Measurements from ENCODE around the gene RAB10.
"Not testable (repeated sequence)": the region's sequence is repeated elsewhere in the genome, so short reads cannot be mapped to it uniquely, and the experiment has no call there.

RAB10 gene

DNA sequence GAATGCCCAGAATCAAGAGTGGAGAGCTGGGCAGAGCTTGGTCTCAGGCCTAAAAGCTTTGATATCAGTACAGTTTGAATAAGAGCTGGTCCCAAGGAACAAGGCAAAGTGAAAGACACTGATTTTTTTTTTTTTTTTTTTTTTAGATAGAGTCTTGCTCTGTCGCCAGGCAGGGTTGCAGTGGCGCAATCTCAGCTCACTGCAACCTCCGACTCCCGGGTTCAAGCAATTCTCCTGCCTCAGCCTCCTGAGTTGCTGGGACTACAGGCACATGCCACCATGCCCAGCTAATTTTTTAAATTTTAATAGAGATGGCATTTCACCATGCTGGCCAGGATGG, 17.2 kb upstream of the RAB10 start:
- DNase-seq, result not testable (repeated sequence)

DNA sequence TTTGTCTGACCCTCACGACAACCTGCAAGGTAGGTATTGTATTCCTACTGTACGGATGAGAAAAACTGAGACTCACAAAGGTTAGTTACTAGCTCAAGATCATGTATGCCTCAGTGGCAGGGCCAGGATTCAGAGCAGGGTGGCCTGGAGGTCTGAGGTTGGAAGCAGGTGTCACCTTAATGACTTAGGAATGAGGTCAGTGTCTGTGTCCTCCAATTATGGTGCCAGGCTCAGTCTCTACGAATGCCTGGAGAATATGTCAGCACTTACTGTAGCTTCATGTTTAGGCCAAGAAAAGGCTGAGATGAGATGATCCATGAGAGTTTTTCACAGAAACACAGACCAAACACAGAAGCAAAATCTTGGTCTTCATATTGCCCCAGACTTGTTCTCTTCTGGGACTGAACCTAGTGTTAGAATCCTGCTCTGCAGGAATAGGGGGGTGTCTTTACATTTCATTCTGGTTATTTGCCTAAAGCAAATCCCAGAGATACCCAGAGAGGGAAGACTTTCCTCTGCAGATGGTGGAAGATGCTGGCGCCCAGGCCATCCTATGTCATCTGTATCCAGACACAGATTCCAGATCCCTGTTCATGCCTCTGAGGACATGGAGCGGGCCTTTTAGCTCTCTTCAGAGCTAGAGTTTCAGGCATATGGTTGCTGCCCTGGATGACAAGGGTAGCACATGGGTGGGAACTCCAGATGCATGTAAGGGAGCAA, 16.3 kb upstream of the RAB10 start:
- no peak for DNase-seq

DNA sequence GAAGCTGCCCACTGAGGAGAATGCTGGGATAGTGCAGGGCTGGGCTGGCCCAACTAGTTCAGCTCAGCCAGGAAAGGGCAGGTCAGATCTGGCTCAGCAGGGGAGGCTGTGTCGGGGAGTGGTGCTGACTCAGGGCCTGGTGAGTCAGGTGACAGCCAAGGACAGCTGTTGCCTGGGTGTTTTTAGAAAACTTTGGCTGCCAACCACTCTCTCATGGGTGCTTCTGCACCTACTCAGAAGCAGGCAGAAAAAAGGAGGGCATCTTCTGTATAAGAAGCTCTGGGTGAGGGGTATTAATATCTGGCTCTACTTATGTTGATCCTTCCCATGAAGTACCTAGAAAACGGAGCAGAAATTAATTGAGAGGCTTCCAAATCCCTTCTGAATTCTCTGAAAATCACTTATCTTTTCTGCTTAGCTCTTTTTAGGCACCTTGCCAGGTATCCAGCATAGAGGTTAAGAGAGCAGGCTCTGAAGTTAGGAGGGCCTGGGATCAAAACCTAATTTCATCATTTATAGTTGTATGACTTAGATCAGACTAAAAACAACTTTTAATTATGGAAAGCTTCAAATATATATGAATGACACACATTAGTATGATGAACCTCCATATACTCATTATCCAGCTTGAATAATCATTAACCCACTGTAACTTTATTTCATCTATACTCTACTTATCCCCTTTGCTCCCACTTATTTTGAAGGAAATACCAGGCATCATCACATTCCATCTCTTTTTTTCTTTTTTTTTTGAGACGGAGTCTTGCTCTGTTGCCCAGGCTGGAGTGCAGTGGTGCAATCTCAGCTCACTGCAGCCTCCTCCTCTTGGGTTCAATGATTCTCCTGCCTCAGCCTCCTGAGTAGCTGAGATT, 15.5 kb upstream of the RAB10 start:
- DNase-seq, result peak; percentile 30

DNA sequence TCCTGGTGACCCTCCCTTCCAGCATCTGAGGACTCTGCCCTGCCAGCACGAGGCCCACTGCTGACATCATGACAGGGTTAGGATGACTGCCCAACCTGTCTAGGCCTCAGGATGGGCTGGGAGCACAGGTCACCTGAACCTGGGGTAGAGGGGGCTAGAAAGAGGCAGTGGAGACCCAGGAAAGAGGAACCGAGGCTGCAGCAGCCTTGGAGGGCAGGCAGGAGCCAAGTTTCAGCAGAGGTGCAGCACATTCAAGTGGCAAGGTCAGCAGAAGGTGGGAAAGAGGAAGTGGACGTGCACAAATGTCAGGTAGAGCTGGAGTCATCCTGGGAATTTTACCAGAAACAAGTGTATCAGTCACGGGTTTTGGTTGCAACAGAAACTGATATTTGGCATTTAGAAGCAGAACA, 13.6 kb upstream of the RAB10 start:
- no peak for DNase-seq

- no peak for DNase-seq
Measured at GRCh38 chr2:26024260-26024659, 9.6 kb upstream of the RAB10 start.

DNA sequence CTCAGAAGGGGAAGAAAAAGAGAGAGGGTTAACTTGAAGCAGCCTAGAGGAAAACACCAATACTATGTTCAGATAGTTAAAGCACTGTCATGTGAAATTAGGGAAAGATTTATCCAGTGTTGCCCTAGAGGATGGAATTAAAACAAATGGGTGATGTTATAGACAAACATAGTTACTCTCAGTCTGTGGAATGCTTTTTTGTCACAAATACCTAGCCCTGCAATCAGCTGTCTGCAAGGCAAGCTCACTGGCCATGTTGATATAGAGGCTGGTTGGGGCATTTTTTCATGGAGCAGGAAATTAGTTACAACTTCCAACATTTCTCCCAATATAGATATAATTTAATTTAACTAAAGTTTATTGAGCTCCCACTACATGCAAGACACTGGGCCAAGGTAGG, 8.4 kb upstream of the RAB10 start:
- no peak for DNase-seq

DNA sequence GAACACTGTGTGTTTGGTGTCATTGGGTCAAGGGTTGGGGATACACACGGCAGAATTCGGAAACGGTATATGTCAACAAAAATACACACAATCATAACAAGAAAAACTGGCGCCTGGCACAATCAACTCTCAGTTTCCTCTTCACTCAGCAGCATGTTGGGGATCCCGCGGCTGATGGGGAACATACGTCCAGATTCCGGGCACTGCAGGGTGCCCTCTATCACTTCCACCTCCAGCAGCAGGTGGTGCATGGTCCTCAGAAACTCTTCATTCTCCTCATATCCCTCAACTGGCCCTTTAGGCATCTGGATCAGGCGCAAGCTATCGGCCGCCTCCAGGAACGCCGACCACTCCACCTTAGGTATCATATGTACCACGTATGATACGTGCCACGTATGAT, 5.8 kb upstream of the RAB10 start:
- DNase-seq, result not testable (repeated sequence)

GRCh38 chr2:26032586-26033269, 1.2 kb upstream of the RAB10 start:
- not testable (repeated sequence) for DNase-seq

GRCh38 chr2:26033270-26033817, 540 bp upstream of the RAB10 start:
- peak; percentile 89 for DNase-seq

- no peak for DNase-seq
Measured at GRCh38 chr2:26034637-26034992, 731 bp downstream of the RAB10 start.

GRCh38 chr2:26035090-26035743, 1.3 kb downstream of the RAB10 start:
- DNase-seq, result no peak

GRCh38 chr2:26039603-26040323, 5.9 kb downstream of the RAB10 start:
- no peak for DNase-seq

- DNase-seq, result no peak
Measured at GRCh38 chr2:26043109-26043508, 9.2 kb downstream of the RAB10 start.

DNA sequence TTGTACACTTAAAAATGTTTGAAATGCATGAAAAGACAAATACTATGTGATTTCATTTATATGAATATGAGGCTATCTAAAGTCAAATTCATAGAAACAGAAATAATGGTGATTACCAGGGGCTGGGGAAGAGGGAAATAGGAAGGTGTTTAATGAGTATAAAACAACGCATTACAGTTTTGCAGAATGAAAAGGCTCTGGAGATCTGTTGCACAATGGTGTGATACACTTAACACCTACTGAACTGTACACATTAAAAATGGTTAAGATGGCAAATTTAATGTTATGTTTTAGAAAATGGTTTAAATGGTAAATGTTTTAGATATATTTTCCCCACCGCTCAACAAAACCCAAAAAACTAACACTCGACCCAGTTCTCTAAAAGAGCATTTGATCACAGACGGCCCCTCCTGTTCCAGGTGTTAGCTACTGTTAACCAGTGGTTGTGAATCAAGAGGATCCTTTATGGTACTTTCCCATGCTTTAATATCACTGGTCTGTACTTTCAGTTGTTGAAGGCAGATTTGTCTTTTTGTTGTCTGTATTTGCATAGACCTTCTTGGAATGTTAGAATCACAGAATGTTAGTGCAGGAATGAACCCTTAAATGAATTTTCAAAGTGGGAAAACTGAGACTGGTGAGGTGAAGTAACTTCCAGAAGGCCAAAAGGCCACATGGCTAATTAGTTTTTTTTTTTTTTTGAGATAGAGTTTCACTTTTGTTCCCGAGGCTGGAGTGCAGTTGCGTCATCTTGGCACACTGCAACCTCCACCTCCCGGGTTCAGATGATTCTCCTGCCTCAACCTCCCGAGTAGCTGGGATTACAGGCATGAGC, 10.2 kb downstream of the RAB10 start:
- DNase-seq, result no peak

- no peak for DNase-seq
Measured at GRCh38 chr2:26048791-26049190, 14.9 kb downstream of the RAB10 start.

DNA sequence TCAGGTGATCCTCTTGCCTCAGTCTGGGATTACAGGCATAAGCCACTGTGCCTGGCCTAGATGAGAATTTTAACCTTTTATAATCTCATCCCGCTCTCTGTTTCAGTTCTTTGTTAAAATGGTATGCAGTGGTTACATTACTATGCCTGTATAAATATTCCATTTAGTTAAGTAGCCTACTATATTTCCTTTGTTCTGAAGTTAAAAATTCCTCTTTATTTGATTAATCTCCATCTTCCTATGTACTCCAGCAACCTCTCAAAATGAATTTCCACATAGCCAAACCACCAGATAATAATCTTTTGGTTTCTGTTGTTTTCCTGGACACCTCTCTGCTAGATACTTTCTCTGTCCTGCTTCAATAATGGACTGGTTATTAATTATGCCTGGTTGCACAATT, 15.8 kb downstream of the RAB10 start:
- DNase-seq, result no peak

DNA sequence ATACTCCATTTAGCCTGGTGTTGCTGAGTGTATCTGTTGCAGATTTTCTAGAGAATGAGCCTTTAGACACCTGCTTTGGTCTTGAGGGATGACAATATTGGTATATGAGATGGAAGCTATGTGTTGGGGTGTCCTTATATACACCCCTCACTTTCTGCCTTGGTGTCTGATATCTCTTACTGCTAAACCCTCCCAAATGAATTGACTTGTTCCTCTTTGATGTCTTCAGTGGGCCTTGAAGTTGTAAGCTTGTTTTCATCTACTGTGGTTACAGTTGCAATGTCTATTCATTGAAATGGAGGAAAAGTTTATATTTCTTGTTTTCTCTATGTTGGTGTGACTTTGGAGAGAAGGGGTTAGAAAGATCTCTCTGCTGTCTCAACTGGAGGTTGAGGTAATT, 18.9 kb downstream of the RAB10 start:
- no peak for DNase-seq

DNA sequence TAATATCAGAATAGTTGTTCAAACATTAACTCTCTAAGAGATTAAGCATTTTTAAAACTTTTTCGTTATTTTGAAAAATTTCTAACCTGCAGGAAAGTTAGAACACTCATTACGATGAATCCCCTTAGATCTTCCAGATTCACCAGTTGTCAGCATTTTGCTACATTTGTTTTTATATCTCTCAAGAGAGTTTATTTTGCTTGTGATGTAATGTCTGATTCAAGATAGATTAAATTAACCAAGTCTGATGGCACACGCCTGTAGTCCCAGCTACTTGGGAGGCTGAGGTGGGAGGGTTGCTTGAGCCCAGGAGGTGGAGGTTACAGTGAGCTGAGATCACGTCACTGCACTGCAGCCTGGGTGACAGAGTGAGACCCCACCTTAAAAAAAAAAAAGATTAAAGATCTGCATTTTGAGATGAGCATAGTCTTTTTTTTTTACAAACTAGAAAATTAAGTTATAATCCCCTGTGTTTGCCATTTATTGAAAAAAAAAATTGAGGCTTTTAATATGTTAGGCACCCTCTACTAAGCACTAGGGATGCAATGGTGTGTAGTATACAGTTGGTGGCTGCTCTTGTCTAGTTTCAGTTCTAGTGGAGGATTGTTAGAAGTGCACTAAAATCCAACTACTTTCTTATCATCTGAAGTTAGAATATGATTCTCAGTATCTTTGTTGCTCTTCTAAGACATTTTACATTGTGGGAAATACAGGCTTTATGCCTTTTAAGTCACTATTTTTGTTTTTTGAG, 20.9 kb downstream of the RAB10 start:
- DNase-seq, result no peak

DNA sequence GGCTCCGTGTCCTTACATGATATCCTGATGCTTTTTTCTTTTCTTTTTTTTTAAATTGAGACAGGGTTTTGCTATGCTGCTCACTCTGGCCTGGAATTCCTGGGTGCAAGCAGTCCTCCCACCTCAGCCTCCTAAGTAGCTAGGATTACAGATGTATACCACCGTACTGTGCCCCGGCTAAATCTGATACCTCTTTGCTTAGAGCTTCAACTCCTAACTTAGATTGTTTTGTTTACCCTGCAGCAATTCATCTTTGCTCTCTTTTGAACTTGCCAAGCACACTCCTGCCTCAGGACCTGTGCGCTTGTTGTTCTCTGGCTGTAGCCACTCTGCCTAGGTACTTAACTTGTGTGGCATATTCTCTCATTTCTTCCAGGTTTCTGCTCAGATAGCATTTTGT, 24.5 kb downstream of the RAB10 start:
- DNase-seq, result no peak

- no peak for DNase-seq
Measured at GRCh38 chr2:26059542-26059941, 25.7 kb downstream of the RAB10 start.

DNA sequence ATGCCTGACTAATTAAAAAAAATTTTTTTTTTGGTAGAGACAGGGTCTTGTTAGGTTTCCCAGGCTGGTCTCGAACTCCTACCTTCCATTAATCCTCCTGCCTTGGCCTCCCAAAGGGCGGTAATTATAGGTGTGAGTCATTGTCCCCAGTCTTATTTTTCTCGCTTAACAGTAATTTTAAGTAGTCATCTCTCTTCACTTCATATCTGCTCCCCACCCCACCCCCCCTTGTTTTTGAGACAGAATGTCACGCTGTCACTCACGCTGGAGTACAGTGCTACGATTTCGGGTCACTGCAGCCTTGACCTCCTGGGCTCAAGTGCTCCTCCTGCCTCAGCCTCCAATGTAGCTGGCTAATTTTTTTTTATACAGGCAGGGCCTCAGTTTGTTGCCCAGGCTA, 27.7 kb downstream of the RAB10 start:
- no peak for DNase-seq
